MM.1S (cell line): ENCODE measurements around the gene SPRYD7.
A peak's percentile ranks its signal among the peaks of the same experiment; 100 is the strongest.

Experiments
- DNase-seq: peaks from one replicate; pipeline ENCODE4 v3.0.0-alpha.2; 2015
- H2AFZ ChIP-seq: fragments of 300-600 bp; sonication (generic); 2 replicates; pipeline ENCODE4 v1.6.0; 2016; ENCODE audit warnings: antibody characterized with exemption, low read length
- H3F3A ChIP-seq: fragments of 300-600 bp; sonication (generic); 2 replicates; pipeline ENCODE4 v1.6.1; 2016; ENCODE audit warnings: mild to moderate bottlenecking, antibody characterized with exemption, low read length, moderate library complexity, mixed read lengths; ENCODE audit not compliant: insufficient read depth
- H3K27ac ChIP-seq: fragments of 300-600 bp; sonication (generic); 2 replicates; pipeline ENCODE4 v1.5.1; 2016; ENCODE audit warnings: mild to moderate bottlenecking, low read length
- H3K27me3 ChIP-seq: fragments of 300-600 bp; sonication (generic); replicated peaks from 2 replicates; pipeline ENCODE4 v1.6.0; 2016; ENCODE audit warnings: low read length; ENCODE audit not compliant: insufficient read depth
- H3K36me3 ChIP-seq: fragments of 300-600 bp; sonication (generic); replicated peaks from 2 replicates; pipeline ENCODE4 v1.6.1; 2016; ENCODE audit warnings: mild to moderate bottlenecking, low read length, mixed read lengths; ENCODE audit not compliant: insufficient read depth
- H3K4me1 ChIP-seq: fragments of 300-600 bp; sonication (generic); 2 replicates; pipeline ENCODE4 v1.6.1; 2016; ENCODE audit warnings: low read length, mixed read lengths
- H3K4me2 ChIP-seq: fragments of 300-600 bp; sonication (generic); 2 replicates; pipeline ENCODE4 v1.6.0; 2016; ENCODE audit warnings: low read depth, low read length
- H3K4me3 ChIP-seq: fragments of 300-600 bp; sonication (generic); 2 replicates; pipeline ENCODE4 v1.5.1; 2016; ENCODE audit warnings: low read length, mixed read lengths
- H3K79me2 ChIP-seq: fragments of 300-600 bp; sonication (generic); 2 replicates; pipeline ENCODE4 v1.6.1; 2016; ENCODE audit warnings: mixed run types, low read length, mixed read lengths
- H3K9ac ChIP-seq: fragments of 300-600 bp; sonication (generic); 2 replicates; pipeline ENCODE4 v1.6.1; 2016; ENCODE audit warnings: low read length, mixed read lengths
- H3K9me2 ChIP-seq: fragments of 300-600 bp; sonication (generic); replicated peaks from 2 replicates; pipeline ENCODE4 v1.6.1; 2016; ENCODE audit warnings: mild to moderate bottlenecking, low read length, mixed read lengths; ENCODE audit not compliant: insufficient read depth
- H3K9me3 ChIP-seq: fragments of 300-600 bp; sonication (generic); replicated peaks from 2 replicates; pipeline ENCODE4 v1.6.1; 2016; ENCODE audit warnings: mild to moderate bottlenecking, low read length, mixed read lengths; ENCODE audit not compliant: insufficient read depth
- H4K20me1 ChIP-seq: fragments of 300-600 bp; sonication (generic); 2 replicates; pipeline ENCODE4 v1.6.1; 2016; ENCODE audit warnings: mild to moderate bottlenecking, low read length, moderate library complexity, mixed read lengths; ENCODE audit not compliant: insufficient read depth
- CTCF ChIP-seq: fragments of 300-600 bp; sonication (generic); IDR thresholded peaks from 2 replicates; pipeline ENCODE4 v1.5.1; 2016; ENCODE audit warnings: antibody characterized with exemption, low read length, mixed read lengths
- EZH2 ChIP-seq: fragments of 300-600 bp; sonication (generic); optimal IDR thresholded peaks from 2 replicates; pipeline ENCODE3; 2017; ENCODE audit warnings: low read depth, mild to moderate bottlenecking, antibody characterized with exemption, low read length, mixed read lengths
- EZH2phosphoT487 ChIP-seq: fragments of 300-600 bp; sonication (generic); IDR thresholded peaks from 2 replicates; pipeline ENCODE4 v1.6.1; 2018; ENCODE audit warnings: antibody characterized with exemption, low read length

Gene SPRYD7

DNA sequence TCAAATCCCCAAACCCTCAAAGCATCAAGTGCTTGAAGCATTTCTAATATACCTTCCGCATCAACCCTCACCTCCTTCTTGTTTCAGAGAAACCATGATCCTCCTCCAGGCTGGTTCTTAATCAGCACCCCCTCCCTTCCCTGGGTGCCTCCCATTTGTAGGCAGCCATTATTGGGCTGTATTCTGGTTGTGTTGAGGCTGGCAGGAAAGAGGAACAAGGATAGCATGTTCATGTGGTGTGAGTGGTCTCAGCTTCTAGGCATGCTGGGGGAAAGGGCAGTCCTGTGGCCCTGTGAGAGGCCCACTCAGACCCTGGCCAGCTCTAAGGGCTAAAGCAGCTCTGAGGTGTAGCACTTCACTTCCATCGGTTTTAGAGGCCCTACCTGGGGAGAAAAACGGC is 41.9 kb upstream of the SPRYD7 start:
- Histone ChIP-seq H3K4me3 (no peak overlapping the region), H3K9ac (no peak overlapping the region), H3K9me2 (no peaks in the 10 kb centered on the region), H3K9me3 (no peaks in the 10 kb centered on the region), H3K27me3 (no peaks in the 10 kb centered on the region), H3K36me3 (no peaks in the 10 kb centered on the region), H3F3A (no peaks in the 10 kb centered on the region), H3K4me2 (no peak overlapping the region), H3K79me2 (no peaks in the 10 kb centered on the region), H3K27ac (no peak overlapping the region), H3K4me1 (no peaks in the 10 kb centered on the region), H2AFZ (no peak overlapping the region), H4K20me1 (no peaks in the 10 kb centered on the region)
- DNase-seq, result no peak
- TF ChIP-seq CTCF (no peak), EZH2 (no peak)

DNA sequence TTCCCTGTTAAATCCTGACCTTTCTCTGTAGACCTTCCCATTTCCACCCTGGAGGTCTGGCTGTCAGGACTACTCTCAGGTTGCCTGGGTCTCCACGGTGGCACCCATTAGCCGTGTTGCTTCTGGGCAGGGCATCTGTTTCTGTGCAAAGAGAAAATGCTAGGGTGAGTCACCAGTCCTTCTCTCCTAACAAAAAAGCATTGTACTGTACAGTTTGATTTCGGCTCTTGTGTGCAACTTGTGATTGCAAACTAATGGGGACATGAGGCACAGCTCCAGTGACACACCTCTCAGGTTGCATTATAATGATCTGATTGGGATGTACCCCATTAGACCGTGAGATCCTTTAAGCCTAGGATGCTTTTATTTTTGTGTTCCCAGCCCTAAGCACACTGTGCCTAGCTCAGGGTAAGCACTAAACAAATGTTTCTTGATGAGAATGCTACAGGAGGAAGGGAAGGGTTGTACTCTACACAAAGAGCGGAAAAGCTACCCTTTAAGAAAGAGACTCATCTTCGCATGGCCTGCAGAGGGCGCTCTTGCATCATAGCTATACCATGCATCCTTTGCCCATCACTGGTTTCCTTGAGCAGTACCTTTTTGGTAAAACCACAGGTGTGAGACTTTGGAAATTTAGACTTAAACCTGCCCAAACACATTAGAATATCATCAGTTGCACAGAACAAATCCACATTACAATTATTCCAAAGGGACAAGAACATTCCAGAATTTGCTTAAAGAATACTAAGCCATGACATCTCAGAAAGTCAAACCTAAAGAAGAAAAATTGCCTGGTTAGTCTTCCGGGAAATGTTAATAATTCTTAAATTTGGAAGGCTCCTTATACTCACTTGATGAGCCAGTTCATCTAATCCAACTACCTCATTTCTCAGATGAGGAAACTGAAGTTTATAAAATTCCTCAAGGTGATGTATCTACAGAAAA is 40.4 kb upstream of the SPRYD7 start:
- H3K9ac ChIP-seq, result no peak overlapping the region

DNA sequence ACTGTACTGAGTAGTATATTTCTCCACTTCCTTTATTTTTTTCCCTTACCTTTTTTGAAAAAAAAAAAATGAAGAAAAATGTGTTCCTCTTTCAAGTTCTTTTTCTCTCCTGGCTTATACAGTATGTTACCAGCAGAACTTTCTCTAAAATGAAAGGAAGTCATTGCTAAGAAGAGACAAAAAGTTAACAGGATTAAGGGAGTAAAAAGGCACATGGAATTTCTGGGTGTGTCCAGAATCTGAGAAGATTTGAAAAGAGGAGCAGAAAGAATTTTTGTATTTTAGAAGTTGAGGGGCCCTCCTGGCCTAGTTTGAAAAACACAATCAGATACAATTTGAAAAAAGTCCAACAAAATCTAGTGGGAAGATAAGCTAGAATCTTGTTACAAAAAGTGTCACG is 39.7 kb upstream of the SPRYD7 start:
- Histone ChIP-seq H3K4me2 (no peak overlapping the region), H3F3A (no peaks in the 10 kb centered on the region), H3K36me3 (no peaks in the 10 kb centered on the region), H2AFZ (no peak overlapping the region), H3K9ac (no peak overlapping the region), H3K9me3 (no peaks in the 10 kb centered on the region), H3K27me3 (no peaks in the 10 kb centered on the region), H3K27ac (no peak overlapping the region), H3K4me3 (no peak overlapping the region), H4K20me1 (no peaks in the 10 kb centered on the region), H3K79me2 (no peaks in the 10 kb centered on the region), H3K9me2 (no peaks in the 10 kb centered on the region), H3K4me1 (no peaks in the 10 kb centered on the region)
- no peak for DNase-seq
- TF ChIP-seq CTCF, result no peak
- no peak for TF ChIP-seq EZH2phosphoT487
- TF ChIP-seq EZH2, result no peak

More for the DNA sequence above, 40.4 kb upstream of the SPRYD7 start:
- Histone ChIP-seq H2AFZ (no peak overlapping the region), H3K27ac (no peak overlapping the region), H3K27me3 (no peaks in the 10 kb centered on the region), H3K4me3 (no peak overlapping the region), H3F3A (no peaks in the 10 kb centered on the region), H3K79me2 (no peaks in the 10 kb centered on the region), H3K9me3 (no peaks in the 10 kb centered on the region), H3K36me3 (no peaks in the 10 kb centered on the region), H3K4me1 (no peaks in the 10 kb centered on the region), H3K9me2 (no peaks in the 10 kb centered on the region), H4K20me1 (no peaks in the 10 kb centered on the region), H3K4me2 (no peak overlapping the region)
- TF ChIP-seq EZH2phosphoT487, result no peak
- TF ChIP-seq EZH2, result no peak
- TF ChIP-seq CTCF, result peak; percentile 62
- DNase-seq, result peak; percentile 47
